Hematopoietic multipotent progenitor cell (in vitro differentiated cells): ENCODE measurements around the gene C11orf21. TPM values are rescaled to one million over a fixed set of nuclear protein-coding genes. Genes with fewer than 3 reads are reported as not detected.

ENCODE experiments used
- small RNA-seq: library from RNA; depleted of rRNA; stranded (forward); fragments of <200 nt; gene quantifications from one replicate; pipeline ENCODE3, GENCODE V24; 2012
- total RNA-seq: library from RNA; depleted of rRNA; stranded (reverse); fragments of >200 nt; gene quantifications from one replicate; pipeline ENCODE4 v1.2.3, GENCODE V29; 2012

Gene C11orf21
- total RNA-seq, 1 donor: 56.3 TPM

Small RNA genes within 50 kb of the gene (small RNA-seq; reads per million reads assigned to genes)
- not detected for gene RNU6-878P

Other genes starting within 250 kb of the C11orf21 start
- under 0.01 TPM for gene IGF2, start 162.5 kb downstream of the C11orf21 start, total RNA-seq
- gene INS, start 140.7 kb downstream of the C11orf21 start, total RNA-seq: not detected
- under 0.01 TPM for gene TH, start 130.1 kb downstream of the C11orf21 start, total RNA-seq
- gene ASCL2, start 31.3 kb downstream of the C11orf21 start, total RNA-seq: 6.7 TPM
- gene TSPAN32, start 95 bp upstream of the C11orf21 start, total RNA-seq: 92.6 TPM
- gene CD81, start 75.4 kb upstream of the C11orf21 start, total RNA-seq: 294 TPM
- gene TSSC4, start 98.8 kb upstream of the C11orf21 start, total RNA-seq: 96.9 TPM
- not detected for gene TRPM5, start 142.6 kb upstream of the C11orf21 start, total RNA-seq
- 1.1 TPM for gene KCNQ1, start 143.1 kb upstream of the C11orf21 start, total RNA-seq